ENCODE results near the gene VPS51.
A peak's percentile ranks its signal among the peaks of the same experiment; 100 is the strongest.

The VPS51 gene

DNA sequence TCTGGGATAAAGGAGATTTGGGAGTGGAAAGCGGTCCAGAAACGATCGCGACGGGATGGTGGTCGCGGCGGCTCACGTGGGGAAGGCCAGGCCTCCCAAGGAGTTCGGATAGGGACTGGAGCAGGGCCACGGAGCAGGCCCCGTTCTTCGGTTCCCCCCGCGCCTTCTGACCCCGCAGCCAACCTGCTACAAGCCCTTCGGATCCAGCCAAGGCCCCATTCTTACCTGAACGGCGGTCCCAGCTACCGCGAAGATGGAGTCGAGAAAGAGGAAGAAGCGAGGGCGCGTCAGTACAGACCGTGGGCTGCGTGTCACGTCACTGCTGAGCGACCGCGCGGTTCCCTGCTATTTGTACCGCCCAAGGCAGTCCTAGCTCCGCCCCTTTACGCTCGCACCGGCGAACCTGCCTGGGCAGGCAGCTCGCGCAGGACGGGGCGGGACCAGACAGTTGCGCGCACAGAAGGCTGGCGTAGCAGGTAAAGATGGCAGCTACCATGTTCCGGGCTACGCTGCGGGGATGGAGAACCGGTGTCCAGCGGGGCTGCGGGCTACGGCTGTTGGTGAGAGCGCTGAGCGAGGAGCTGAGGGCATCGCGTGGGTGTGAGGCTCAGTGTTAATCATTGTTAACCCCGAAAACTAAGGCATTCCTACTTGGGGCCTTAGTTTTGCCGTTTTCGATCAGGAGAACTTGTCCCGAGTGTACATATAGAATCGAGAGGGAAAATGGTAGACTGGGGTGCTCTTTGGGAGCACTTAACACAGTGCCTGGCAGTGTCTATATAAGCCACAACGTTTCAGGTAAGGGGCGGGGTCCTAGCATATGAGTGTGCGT lies 26.1 kb downstream of the VPS51 start, which contains the start of the genes FAU and MRPL49:
FAU (minus strand) TSS at position 270 of the 832 bp plus-strand sequence. CDS start 321 bp downstream, outside the sequence.
MRPL49 (plus strand) TSS at position 457 of the 832 bp plus-strand sequence; CDS start at position 483, 26 bp downstream.
- peak; percentile 87 to 98 for DNase-seq

- DNase-seq = no peak
These were observed 28.6 kb downstream of the VPS51 start for GRCh38 chr11:65124480-65125196.

- no peak for DNase-seq
These were observed 29.4 kb downstream of the VPS51 start for GRCh38 chr11:65125197-65126056.

DNA sequence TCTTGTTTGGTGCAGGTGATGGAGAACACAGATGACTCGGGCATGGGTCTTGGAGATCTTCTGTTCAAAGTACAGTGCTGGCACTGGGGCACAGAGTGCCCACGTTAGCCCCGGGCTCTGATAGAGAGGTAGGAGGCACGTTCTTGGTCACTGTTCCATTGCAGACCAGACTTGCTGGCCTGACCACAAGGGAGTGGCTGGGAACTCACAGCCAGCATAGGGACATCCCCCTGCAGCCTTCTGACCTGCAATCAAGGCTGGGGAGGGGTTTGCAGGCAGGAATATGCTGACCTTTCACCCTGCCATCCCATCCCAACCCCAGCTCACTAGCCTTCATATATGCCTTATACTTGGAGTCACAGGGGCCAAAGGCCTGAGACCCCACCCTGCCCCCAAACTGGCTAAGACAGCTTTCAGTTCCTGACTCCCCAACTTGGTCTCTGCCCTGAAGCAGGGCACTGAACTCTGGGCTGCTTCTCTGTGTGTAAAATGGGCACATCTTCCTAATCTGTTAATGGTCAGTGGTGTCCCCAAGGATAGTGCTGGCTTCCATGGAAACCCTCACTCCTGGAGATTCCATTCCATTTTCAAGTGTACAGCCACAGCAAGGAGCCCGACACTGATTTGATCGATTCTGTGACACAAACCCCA lies 30.7 kb downstream of the VPS51 start:
- DNase-seq = no peak

GRCh38 chr11:65127473-65128181 lies 31.6 kb downstream of the VPS51 start:
- DNase-seq = no peak

GRCh38 chr11:65128182-65129145 lies 32.5 kb downstream of the VPS51 start:
- no peak for DNase-seq

- DNase-seq = no peak
These were observed 33.8 kb downstream of the VPS51 start for GRCh38 chr11:65129649-65130441.

DNA sequence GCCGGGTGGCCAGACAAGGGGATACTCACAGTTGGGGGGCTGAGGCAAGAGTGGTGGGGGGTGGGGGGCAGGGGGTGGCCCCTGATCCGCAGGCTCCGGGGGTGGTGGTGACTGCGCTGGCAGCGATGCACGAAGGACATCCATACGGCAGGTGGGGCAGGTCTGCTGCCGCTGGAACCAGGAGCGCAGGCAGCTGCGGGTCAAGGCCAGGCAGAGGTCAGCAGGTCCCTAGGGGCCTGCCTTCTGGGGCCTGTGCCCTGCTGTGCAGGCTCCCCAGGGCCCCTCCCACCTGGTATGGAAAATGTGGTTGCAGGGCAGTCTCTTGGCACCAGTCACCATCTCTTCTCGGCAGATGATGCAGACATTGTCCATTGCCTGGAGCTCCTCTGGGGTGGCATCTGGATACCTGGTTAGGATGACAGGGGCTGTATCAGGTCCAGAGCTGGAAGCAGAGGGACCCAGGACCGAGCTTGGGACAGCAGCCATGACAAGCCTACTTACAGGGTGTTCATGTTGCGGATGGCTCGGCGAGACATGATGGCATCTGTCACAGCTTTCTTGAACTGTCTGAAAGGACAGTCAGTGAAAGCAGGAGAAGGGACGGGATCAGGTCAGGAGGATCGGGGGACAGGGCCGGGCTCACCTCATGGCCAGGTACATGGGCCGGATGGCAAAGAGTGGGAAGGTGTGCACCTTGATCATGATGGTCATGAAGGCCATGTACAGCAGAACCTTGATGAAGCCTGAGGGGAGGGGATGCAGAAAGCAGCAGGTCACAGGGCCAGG lies 34.8 kb downstream of the VPS51 start:
- DNase-seq = no peak

DNA sequence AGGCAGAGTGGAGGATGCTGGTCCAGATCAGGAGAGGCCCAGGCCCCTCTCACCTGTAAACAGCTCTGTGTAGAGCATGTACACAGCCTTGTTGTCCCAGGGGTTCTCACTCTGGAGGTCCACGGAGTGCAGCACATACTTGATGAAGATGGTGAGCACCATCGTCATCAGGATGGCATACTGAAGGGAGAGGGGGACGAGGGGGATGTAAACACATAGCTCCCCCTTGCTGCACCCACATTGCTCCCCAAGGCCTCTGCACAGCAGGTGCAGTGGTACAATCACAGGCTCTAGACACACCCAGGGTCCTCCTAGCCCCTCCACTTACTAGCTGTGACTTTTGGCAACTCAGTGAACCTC lies 35.4 kb downstream of the VPS51 start:
- DNase-seq = no peak

DNA sequence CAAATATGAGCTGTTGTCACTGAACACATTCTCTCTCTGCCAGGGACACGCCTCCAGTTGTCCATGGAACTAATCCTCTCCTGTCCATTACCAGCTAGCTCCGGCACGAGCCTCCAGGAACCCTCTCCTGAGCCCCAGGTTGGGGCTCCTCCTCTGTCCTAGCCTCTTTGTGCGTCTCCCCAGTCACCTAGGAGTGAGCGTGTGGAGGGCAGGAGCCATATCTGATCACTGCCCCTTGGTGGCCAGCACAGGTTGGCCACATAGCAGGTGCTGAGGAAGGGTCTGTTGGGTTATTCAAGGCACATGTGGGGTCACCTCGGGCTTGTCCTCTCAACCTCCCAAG lies 35.9 kb downstream of the VPS51 start:
- DNase-seq = no peak

- no peak for DNase-seq
These were observed 36.4 kb downstream of the VPS51 start for GRCh38 chr11:65132238-65132987.

DNA sequence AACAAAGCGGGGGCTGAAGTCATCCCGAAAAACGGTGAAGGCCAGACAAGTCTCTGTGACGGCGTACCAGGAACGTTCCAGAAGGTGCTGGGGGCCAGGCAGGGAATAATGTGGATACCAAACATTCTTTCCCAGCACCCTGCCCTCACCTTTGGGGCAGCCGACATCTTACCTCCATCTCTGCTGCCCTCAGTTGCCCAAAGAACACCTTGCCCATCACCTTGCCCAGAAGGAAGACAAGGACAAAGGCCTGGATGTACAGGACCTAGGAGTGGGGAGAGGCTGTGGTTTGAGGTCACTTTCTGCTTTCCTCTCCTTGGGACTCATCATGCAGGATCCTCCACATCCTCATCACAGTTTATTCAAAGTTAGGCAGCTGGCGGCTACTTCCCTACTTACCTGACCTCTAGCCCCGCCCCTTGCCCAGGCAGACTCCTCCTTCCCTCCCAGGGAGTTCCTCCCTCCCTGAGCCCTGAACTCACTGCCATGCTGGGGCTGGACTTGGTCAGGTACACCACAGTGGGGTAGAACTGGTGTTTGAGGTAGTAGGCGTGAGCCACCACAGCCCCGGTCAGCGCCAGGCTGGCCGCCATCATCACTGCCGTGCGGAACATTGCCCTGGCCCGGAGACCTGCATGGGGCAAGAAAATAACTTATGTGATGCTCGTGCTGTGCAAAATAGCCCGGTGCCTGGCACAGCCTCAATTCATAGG lies 37.1 kb downstream of the VPS51 start:
- no peak for DNase-seq

DNA sequence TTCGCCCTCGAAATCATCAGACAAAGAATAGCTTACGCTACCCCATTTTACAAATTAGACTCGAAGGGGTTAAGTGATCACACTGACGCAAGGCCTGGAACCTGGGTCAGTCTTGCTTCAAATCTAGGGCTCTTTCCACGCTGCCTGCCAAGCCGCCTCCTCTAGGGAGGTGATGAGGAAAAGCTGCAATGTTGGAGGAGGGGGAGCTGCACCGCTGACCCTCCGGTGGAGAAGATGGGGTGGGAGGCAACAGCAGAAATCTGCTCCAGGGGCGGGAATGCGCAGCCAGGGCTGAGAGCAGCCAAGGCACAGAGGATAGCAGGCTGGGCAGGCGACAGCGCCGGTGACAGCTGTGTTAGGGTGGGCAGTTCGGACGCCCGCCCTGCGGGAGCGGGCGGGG lies 37.7 kb downstream of the VPS51 start:
- no peak for DNase-seq

GRCh38 chr11:65134240-65134951 lies 38.4 kb downstream of the VPS51 start, which contains the start of gene SYVN1:
SYVN1 (minus strand) TSS chr11:65134519; CDS start chr11:65133601, 918 bp downstream.
- DNase-seq = peak; percentile 88

GRCh38 chr11:65134952-65135632 lies 39.1 kb downstream of the VPS51 start:
- peak in 1 of 2 donors; percentile 89 for DNase-seq

GRCh38 chr11:65135633-65136145 lies 39.7 kb downstream of the VPS51 start:
- no peak for DNase-seq
